Omental fat pad (tissue), 4 donors: ENCODE results near the gene NTNG1. TPM values are rescaled to one million over a fixed set of nuclear protein-coding genes. Genes with fewer than 3 reads are reported as not detected.

Source experiments
- ATAC-seq: fragments of 150-250 bp; one replicate; pipeline ENCODE4 v1.9.1; 2016; ENCODE audit warnings: mild to moderate bottlenecking, moderate library complexity; ENCODE audit not compliant: low FRiP score
- DNase-seq: peaks from one replicate; pipeline ENCODE4 v3.0.0-alpha.2; 2019; ENCODE audit warnings: low spot score
- CTCF ChIP-seq, 3 donors: fragments of 450-650 bp; IDR thresholded peaks; one replicate each; pipeline ENCODE4 v1.5.1; 2016 to 2017; ENCODE audit warnings: antibody characterized with exemption in 3 of 3, mild to moderate bottlenecking in 3 of 3, moderate library complexity in 2 of 3
- total RNA-seq, 4 donors: library from RNA; depleted of rRNA; stranded (reverse); fragments of >200 nt; gene quantifications; one replicate each; pipeline ENCODE4 v1.1.0, GENCODE V29; 2016

The NTNG1 gene
- total RNA-seq, 4 donors from 2014 or later: 1.3 to 28.5 (median 6.6) TPM

GRCh38 chr1:107464827-107465226, 324.0 kb downstream of the NTNG1 start:
- no peak for TF ChIP-seq CTCF (IDR thresholded peaks at IDR 0.05)
- no peak for ATAC-seq
- no peak for DNase-seq

DNA sequence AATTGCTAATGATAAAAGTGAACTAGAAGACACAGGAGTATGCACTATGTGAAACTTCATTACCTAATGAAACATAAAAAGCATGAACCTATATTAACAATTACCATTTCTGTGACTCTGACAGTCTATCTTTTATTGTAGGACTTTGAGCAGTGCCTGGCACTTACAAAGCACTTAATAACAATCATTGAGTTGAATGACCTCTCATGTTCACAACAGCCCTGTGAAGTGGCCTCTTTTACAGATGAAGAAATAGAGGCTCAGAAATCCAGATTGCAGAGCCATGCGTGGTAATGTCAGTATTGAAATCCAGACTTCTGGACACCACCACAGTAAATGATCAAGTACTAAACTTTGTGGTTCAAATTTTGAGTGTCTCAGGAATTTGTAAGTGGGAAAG, 326.4 kb downstream of the NTNG1 start:
- ATAC-seq: no peak
- DNase-seq: no peak
- TF ChIP-seq CTCF (IDR thresholded peaks at IDR 0.05): no peak

DNA sequence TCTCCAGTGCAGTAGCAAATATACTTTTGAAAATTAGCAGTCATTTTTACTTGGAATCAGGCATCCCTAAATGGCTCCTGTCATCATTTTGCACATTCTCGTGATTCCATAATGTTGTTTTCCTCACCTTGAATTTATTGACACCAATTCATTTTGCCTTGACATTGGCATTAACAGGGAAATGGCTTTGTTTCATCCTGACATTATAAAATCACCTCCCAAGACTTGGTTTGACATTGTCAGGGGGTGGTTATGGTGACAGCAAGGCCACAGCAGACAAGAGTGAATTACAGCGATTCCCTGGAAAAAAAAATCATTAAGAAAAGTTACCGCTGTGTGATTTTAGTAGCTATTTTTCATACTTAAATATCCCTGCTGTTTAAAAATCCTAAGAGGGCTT, 327.0 kb downstream of the NTNG1 start:
- DNase-seq: no peak
- ATAC-seq: no peak
- no peak for TF ChIP-seq CTCF (IDR thresholded peaks at IDR 0.05)

- no peak for DNase-seq
- ATAC-seq: no peak
- no peak for TF ChIP-seq CTCF (IDR thresholded peaks at IDR 0.05)
Measured at GRCh38 chr1:107473065-107473464, 332.2 kb downstream of the NTNG1 start.

GRCh38 chr1:107474877-107475612, 334.2 kb downstream of the NTNG1 start:
- no peak for DNase-seq
- ATAC-seq: no peak
- TF ChIP-seq CTCF (IDR thresholded peaks at IDR 0.05): no peak

GRCh38 chr1:107477233-107477632, 336.4 kb downstream of the NTNG1 start:
- no peak for TF ChIP-seq CTCF (IDR thresholded peaks at IDR 0.05)
- no peak for ATAC-seq

GRCh38 chr1:107479865-107480350, 339.1 kb downstream of the NTNG1 start:
- TF ChIP-seq CTCF (IDR thresholded peaks at IDR 0.05): no peak
- DNase-seq (no peak), ATAC-seq (no peak)

More at GRCh38 chr1:107477233-107477632, 336.4 kb downstream of the NTNG1 start:
- DNase-seq: no peak
